ENCODE data around the gene VSIG10. TPM values are rescaled to one million over a fixed set of nuclear protein-coding genes. Genes with fewer than 3 reads are reported as not detected.

Gene VSIG10
- total and polyA plus RNA-seq, 2 of the 13 experiments (the other 11 are each of a cell fraction or from before 2014, with no cell fraction given) = 25.6 to 42.5 TPM

GRCh38 chr12:118063576-118064391, 40.0 kb downstream of the VSIG10 start (continued):
- TF ChIP-seq ZSCAN30 (CRISPR knock-in tag; IDR thresholded peaks at IDR 0.05) (no peak), NFIC (IDR thresholded peaks at IDR 0.05; ENCODE audit: low read length) (peak; percentile 16; the same call in 1 of the 2 replicates), GATAD2A (CRISPR knock-in tag; IDR thresholded peaks at IDR 0.05) (peak; percentile 27; the same call in 1 of the 2 replicates), DPF2 (CRISPR knock-in tag; IDR thresholded peaks at IDR 0.05; ENCODE audit: borderline replicate concordance, low read depth) (peak; percentile 34; the same call in 1 of the 2 replicates), FOXO1 (CRISPR knock-in tag; IDR thresholded peaks at IDR 0.05) (peak; percentile 33; the same call in 1 of the 2 replicates), ZNF609 (CRISPR knock-in tag; IDR thresholded peaks at IDR 0.05; ENCODE audit: borderline replicate concordance) (peak; percentile 44; the same call in 1 of the 2 replicates), TBX2 (CRISPR knock-in tag; IDR thresholded peaks at IDR 0.05; ENCODE audit: borderline replicate concordance) (peak; percentile 54; the same call in 1 of the 2 replicates), SAP130 (CRISPR knock-in tag; IDR thresholded peaks at IDR 0.05; ENCODE audit: low read depth) (peak; percentile 64), EP300 (IDR thresholded peaks at IDR 0.05; ENCODE audit: low read depth in 2 of 2, low read length in 2 of 2) (peak in 1 of 2 experiments; percentile 7; a peak in 1 of 4 replicates), EP300 (CRISPR knock-in tag; IDR thresholded peaks at IDR 0.05; ENCODE audit: borderline replicate concordance) (no peak), ZNF777 (CRISPR knock-in tag; IDR thresholded peaks at IDR 0.05) (no peak), POLR2G (IDR thresholded peaks at IDR 0.05; ENCODE audit: low read depth, low read length) (peak; percentile 64), HOXA3 (CRISPR knock-in tag; IDR thresholded peaks at IDR 0.05) (no peak), NR2F2 (IDR thresholded peaks at IDR 0.05; ENCODE audit: borderline replicate concordance, low read depth) (0 out of 2 replicates have a peak, but pooled peaks have one; percentile 27), ATF7 (IDR thresholded peaks at IDR 0.05) (peak; percentile 53; the same call in 1 of the 2 replicates), ATF7 (CRISPR knock-in tag; IDR thresholded peaks at IDR 0.05) (no peak), FOXA1 (IDR thresholded peaks at IDR 0.05) (no peak), FOXA1 (CRISPR knock-in tag; IDR thresholded peaks at IDR 0.05) (peak; percentile 68), POLR2A (IDR thresholded peaks at IDR 0.05; ENCODE audit: insufficient read depth in 1 of 2, low read depth in 2 of 2, low read length in 2 of 2) (peak in 1 of 2 experiments; percentile 29; a peak in 1 of 4 replicates), HIC2 (CRISPR knock-in tag; IDR thresholded peaks at IDR 0.05; ENCODE audit: low read depth) (no peak), ZFP1 (CRISPR knock-in tag; IDR thresholded peaks at IDR 0.05) (no peak), ZNF556 (CRISPR knock-in tag; IDR thresholded peaks at IDR 0.05; ENCODE audit: borderline replicate concordance) (no peak), SOX13 (IDR thresholded peaks at IDR 0.05) (no peak), SOX13 (CRISPR knock-in tag; conservative IDR thresholded peaks at IDR 0.05 in 1 of 2, IDR thresholded peaks at IDR 0.05 in 1 of 2) (peak in 1 of 2 experiments; percentile 77; a peak in 2 of 4 replicates), ZNF83 (CRISPR knock-in tag; IDR thresholded peaks at IDR 0.05; ENCODE audit: borderline replicate concordance) (no peak)
